Caco-2 (cell line): Measurements from ENCODE around the gene FBXO38. TPM values are rescaled to one million over a fixed set of nuclear protein-coding genes. Genes with fewer than 3 reads are reported as not detected.

Source experiments
- BruUV-seq: library from RNA; stranded (reverse); fragments of 400-500 nt; replicated peaks from 2 replicates; lab custom pipeline; 2021; lab: Mats Ljungman, UMichigan
- CTCF ChIA-PET: fragments of 300-600 bp; sonication (Branson Sonifier 250); formaldehyde crosslinking; loops from one replicate; lab custom pipeline; 2022; ENCODE audit warnings: antibody characterized with exemption; lab: Charles Lee
- POLR2A ChIA-PET: fragments of 300-600 bp; sonication (Branson Sonifier 250); formaldehyde crosslinking; loops from one replicate; lab custom pipeline; 2022; ENCODE audit warnings: antibody characterized with exemption; lab: Charles Lee
- DNase-seq, 2 experiments: peaks; one replicate each; pipeline versions ENCODE4 v3.0.0 to v3.0.0-alpha.2; 2020 to 2022
- H3K27me3 ChIP-seq: replicated peaks from 2 replicates; pipeline ENCODE4 v1.6.0; 2011; ENCODE audit warnings: low read length; ENCODE audit not compliant: control insufficient read depth, insufficient read depth
- H3K36me3 ChIP-seq: 2 replicates; pipeline ENCODE4 v1.5.1; 2011; ENCODE audit warnings: low read length; ENCODE audit not compliant: control insufficient read depth, insufficient read depth
- H3K4me1 ChIP-seq: fragments of 250-450 bp; sonication (Bioruptor Pico); 2 replicates; pipeline ENCODE4 v1.5.1; 2020; ENCODE audit warnings: mild to moderate bottlenecking
- H3K4me3 ChIP-seq: 2 replicates; pipeline ENCODE4 v1.5.1; 2011; ENCODE audit warnings: low read depth, mild to moderate bottlenecking, control low read depth, low read length
- H3K9me3 ChIP-seq: fragments of 250-450 bp; sonication (Bioruptor Pico); 2 replicates; pipeline ENCODE4 v1.5.1; 2020; ENCODE audit warnings: mild to moderate bottlenecking, moderate library complexity
- H3K27ac Mint-ChIP-seq: one replicate; pipeline ENCODE4 v1.8.0; 2022; ENCODE audit warnings: mixed read lengths; ENCODE audit not compliant: unreplicated experiment
- H3K27me3 Mint-ChIP-seq: one replicate; pipeline ENCODE4 v1.8.0; 2022; ENCODE audit warnings: mixed read lengths; ENCODE audit not compliant: insufficient read depth, unreplicated experiment
- H3K36me3 Mint-ChIP-seq: one replicate; pipeline ENCODE4 v1.8.0; 2022; ENCODE audit warnings: mild to moderate bottlenecking, mixed read lengths; ENCODE audit not compliant: insufficient read depth, unreplicated experiment
- H3K4me1 Mint-ChIP-seq: one replicate; pipeline ENCODE4 v1.8.0; 2022; ENCODE audit warnings: low read depth, mixed read lengths; ENCODE audit not compliant: unreplicated experiment
- H3K4me3 Mint-ChIP-seq: one replicate; pipeline ENCODE4 v1.8.0; 2022; ENCODE audit warnings: mild to moderate bottlenecking, moderate library complexity, mixed read lengths; ENCODE audit not compliant: unreplicated experiment
- H3K9me3 Mint-ChIP-seq: one replicate; pipeline ENCODE4 v1.8.0; 2022; ENCODE audit warnings: mixed read lengths; ENCODE audit not compliant: unreplicated experiment
- CTCF ChIP-seq, 2 experiments: fragments of 200-600 bp in 1 of 2; IDR thresholded peaks; 1 replicate in 1 of 2; 2 replicates in 1 of 2; pipeline versions ENCODE4 v1.5.1 to v1.8.0; 2011 to 2022; ENCODE audit warnings: antibody characterized with exemption in 1 of 2, control low read depth in 1 of 2, inconsistent platforms in 1 of 2, low read depth in 1 of 2, low read length in 1 of 2, mild to moderate bottlenecking in 1 of 2, moderate library complexity in 1 of 2; ENCODE audit not compliant: insufficient read depth in 1 of 2, severe bottlenecking in 1 of 2, unreplicated experiment in 1 of 2
- intact Hi-C: fragments of 100-400 bp; cut with micrococcal nuclease; formaldehyde crosslinking; loops from one replicate; pipeline ENCODE4 v1.10.0; 2022; ENCODE audit not compliant: unreplicated experiment
- total RNA-seq: library from RNA; stranded (reverse); gene quantifications from 2 replicates; pipeline ENCODE4 v1.2.3, GENCODE V29; 2022

FBXO38 gene
- total RNA-seq, 1 experiment from 2014 or later = 36.7 TPM

GRCh38 chr5:148403344-148403743 lies 19.6 kb downstream of the FBXO38 start:
- intact Hi-C loops = no loop called here
- H3K4me1 ChIP-seq = peaks cover 12% of the 10 kb centered on the region
- H3K9me3 ChIP-seq = no peaks in the 10 kb centered on the region
- BruUV-seq = no TSS peak
- Mint-ChIP-seq H3K27me3 (no peaks in the 10 kb centered on the region), H3K4me1 (peaks cover 10% of the 10 kb centered on the region), H3K4me3 (no peak overlapping the region), H3K27ac (no peak overlapping the region), H3K36me3 (peaks cover 64% of the 10 kb centered on the region), H3K9me3 (no peaks in the 10 kb centered on the region)
- POLR2A ChIA-PET = no interaction called here
- CTCF ChIA-PET = no interaction called here
- H3K36me3 ChIP-seq = peaks cover 1% of the 10 kb centered on the region; the same call in 1 of the 2 replicates
- no peak for DNase-seq
- H3K4me3 ChIP-seq = no peak overlapping the region
- H3K27me3 ChIP-seq = no peaks in the 10 kb centered on the region
- TF ChIP-seq CTCF (IDR thresholded peaks at IDR 0.05; ENCODE audit: insufficient read depth in 1 of 2, low read depth in 1 of 2, low read length in 1 of 2, severe bottlenecking in 1 of 2, unreplicated experiment in 1 of 2) = no peak

- ChIA-PET CTCF (no interaction called here), POLR2A (no interaction called here)
- Mint-ChIP-seq H3K9me3 (no peaks in the 10 kb centered on the region), H3K27me3 (no peaks in the 10 kb centered on the region), H3K4me1 (no peaks in the 10 kb centered on the region), H3K27ac (no peak overlapping the region), H3K4me3 (no peak overlapping the region), H3K36me3 (peaks cover 62% of the 10 kb centered on the region)
- DNase-seq = no peak
- intact Hi-C loops = no loop called here
- BruUV-seq = no TSS peak
- TF ChIP-seq CTCF (IDR thresholded peaks at IDR 0.05; ENCODE audit: insufficient read depth in 1 of 2, low read depth in 1 of 2, low read length in 1 of 2, severe bottlenecking in 1 of 2, unreplicated experiment in 1 of 2) = no peak
- Histone ChIP-seq H3K4me1 (no peaks in the 10 kb centered on the region), H3K9me3 (no peaks in the 10 kb centered on the region), H3K36me3 (no peaks in the 10 kb centered on the region; the same call in 1 of the 2 replicates), H3K27me3 (no peaks in the 10 kb centered on the region), H3K4me3 (no peak overlapping the region)
Observed at GRCh38 chr5:148406406-148406805, 22.6 kb downstream of the FBXO38 start.

- no peaks in the 10 kb centered on the region for H3K4me1 Mint-ChIP-seq
- ChIA-PET CTCF (no interaction called here), POLR2A (no interaction called here)
- H3K27me3 Mint-ChIP-seq = no peaks in the 10 kb centered on the region
- Histone ChIP-seq H3K27me3 (no peaks in the 10 kb centered on the region), H3K36me3 (no peaks in the 10 kb centered on the region; the same call in 1 of the 2 replicates), H3K4me1 (no peaks in the 10 kb centered on the region), H3K9me3 (no peaks in the 10 kb centered on the region), H3K4me3 (no peak overlapping the region)
- no peak overlapping the region for H3K4me3 Mint-ChIP-seq
- no TSS peak for BruUV-seq
- intact Hi-C loops = no loop called here
- DNase-seq = no peak
- H3K9me3 Mint-ChIP-seq = no peaks in the 10 kb centered on the region
- TF ChIP-seq CTCF (IDR thresholded peaks at IDR 0.05; ENCODE audit: insufficient read depth in 1 of 2, low read depth in 1 of 2, low read length in 1 of 2, severe bottlenecking in 1 of 2, unreplicated experiment in 1 of 2) = no peak
- H3K36me3 Mint-ChIP-seq = peaks cover 66% of the 10 kb centered on the region
- H3K27ac Mint-ChIP-seq = no peak overlapping the region
Observed at GRCh38 chr5:148408092-148408491, 24.3 kb downstream of the FBXO38 start.
